ENCODE results near the gene STK17A. TPM values are rescaled to one million over a fixed set of nuclear protein-coding genes. Genes with fewer than 3 reads are reported as not detected.

STK17A gene
- total and polyA plus RNA-seq, 9 donors = 9.9 to 19.9 (median 12.7) TPM

DNA sequence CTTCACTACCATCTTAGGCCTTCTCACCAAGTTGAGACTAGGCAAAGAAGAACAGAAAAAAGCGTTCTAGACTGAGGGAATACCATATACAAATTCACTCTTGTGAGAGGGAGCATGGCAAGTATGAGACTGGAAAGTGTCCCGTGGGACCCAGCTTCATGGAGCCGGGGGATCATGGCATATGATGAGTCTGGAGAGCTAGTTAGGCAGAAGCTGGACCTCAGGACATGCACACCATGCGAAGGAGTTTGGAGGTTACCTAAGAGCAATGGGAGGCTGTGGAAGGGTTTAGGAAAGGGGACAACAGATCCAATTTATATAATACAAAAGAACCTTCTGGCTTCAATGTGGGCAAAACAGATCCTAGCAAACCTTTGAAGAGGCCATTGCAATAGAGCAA, 34.1 kb downstream of the STK17A start:
- Histone ChIP-seq H3K27me3 (no peaks in the 10 kb centered on the region), H3K4me1 (ENCODE audit: insufficient read depth) (peaks cover 4% of the 10 kb centered on the region), H3K27ac (no peak overlapping the region), H3K4me3 (no peak overlapping the region), H3K9me3 (no peaks in the 10 kb centered on the region), H3K36me3 (no peaks in the 10 kb centered on the region)
- 95 to 99% (median 97%) methylated on average over 4 of the region's 4 CpGs for WGBS, 3 donors
- TF ChIP-seq EP300 (IDR thresholded peaks at IDR 0.05) (no peak), POLR2A (IDR thresholded peaks at IDR 0.05) (no peak)
- TF ChIP-seq, protein P1, sequence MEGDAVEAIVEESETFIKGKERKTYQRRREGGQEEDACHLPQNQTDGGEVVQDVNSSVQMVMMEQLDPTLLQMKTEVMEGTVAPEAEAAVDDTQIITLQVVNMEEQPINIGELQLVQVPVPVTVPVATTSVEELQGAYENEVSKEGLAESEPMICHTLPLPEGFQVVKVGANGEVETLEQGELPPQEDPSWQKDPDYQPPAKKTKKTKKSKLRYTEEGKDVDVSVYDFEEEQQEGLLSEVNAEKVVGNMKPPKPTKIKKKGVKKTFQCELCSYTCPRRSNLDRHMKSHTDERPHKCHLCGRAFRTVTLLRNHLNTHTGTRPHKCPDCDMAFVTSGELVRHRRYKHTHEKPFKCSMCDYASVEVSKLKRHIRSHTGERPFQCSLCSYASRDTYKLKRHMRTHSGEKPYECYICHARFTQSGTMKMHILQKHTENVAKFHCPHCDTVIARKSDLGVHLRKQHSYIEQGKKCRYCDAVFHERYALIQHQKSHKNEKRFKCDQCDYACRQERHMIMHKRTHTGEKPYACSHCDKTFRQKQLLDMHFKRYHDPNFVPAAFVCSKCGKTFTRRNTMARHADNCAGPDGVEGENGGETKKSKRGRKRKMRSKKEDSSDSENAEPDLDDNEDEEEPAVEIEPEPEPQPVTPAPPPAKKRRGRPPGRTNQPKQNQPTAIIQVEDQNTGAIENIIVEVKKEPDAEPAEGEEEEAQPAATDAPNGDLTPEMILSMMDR (IDR thresholded peaks at IDR 0.05) = no peak
- intact Hi-C loops (cut with DNase I) = no loop called here
- no peak for DNase-seq

DNA sequence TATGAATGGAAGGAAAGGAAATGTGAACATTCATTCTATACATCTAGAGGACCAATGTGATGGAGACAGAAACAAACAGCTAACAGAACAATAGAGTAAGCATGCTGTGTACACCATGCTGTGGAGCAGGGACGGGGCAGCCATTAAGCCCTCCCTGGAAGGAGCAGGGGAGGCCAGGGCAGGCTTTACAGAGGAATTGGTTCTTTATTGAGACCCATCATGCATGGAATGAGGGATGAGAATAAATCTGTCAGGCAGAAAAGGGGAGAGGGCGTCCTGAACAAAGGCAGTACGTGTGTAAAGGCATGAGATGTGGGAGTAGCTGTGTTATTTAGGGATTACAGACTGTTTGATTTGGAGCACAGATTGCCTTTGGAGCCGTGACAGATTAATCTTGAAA, 35.2 kb downstream of the STK17A start:
- Histone ChIP-seq H3K4me1 (ENCODE audit: insufficient read depth) (peaks cover 4% of the 10 kb centered on the region), H3K27me3 (no peaks in the 10 kb centered on the region), H3K4me3 (no peak overlapping the region), H3K9me3 (no peaks in the 10 kb centered on the region), H3K27ac (no peak overlapping the region), H3K36me3 (no peaks in the 10 kb centered on the region)
- WGBS, 3 donors = 60 to 77% (median 74%) methylated on average over 4 of the region's 4 CpGs
- intact Hi-C loops (cut with DNase I) = no loop called here
- no peak for DNase-seq
- TF ChIP-seq EP300 (IDR thresholded peaks at IDR 0.05) (no peak), POLR2A (IDR thresholded peaks at IDR 0.05) (no peak)
- TF ChIP-seq, protein P1 (IDR thresholded peaks at IDR 0.05) = no peak

DNA sequence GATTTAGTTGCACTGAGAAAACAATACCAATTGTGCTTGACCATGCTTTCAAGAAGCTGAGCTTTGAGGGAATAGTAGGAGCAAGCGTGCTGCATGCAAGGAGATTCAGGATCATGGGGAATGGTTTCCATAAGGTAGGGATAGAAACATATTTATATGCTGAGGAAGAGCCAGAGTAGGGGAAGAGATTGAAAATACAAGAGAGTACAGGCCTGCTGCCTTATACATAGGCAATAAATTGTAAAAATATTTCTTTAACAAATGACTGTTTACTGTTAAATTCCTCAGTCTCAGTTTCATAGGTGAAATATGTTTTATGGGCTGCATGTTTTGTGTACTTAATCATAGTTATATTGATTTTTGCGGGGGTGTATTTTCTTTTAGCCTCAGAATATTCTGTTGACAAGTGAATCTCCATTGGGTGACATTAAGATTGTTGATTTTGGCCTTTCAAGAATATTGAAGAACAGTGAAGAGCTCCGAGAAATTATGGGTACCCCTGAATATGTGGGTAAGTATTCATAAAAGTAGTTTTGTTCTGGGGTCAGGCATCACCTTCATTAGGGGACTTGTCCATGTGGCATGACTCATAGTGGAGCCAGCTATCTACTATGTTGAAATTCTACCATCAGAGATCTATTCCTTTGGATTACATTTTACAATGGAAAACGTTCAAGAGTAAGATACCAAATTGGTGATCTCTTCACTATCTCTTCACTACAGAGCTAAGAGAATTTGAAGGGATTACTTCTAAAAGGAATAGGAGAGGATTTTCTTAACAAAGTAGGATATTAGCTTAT, 36.5 kb downstream of the STK17A start:
- intact Hi-C loops (cut with DNase I) = no loop called here
- H3K4me1 ChIP-seq (ENCODE audit: insufficient read depth) = peaks cover 4% of the 10 kb centered on the region

DNA sequence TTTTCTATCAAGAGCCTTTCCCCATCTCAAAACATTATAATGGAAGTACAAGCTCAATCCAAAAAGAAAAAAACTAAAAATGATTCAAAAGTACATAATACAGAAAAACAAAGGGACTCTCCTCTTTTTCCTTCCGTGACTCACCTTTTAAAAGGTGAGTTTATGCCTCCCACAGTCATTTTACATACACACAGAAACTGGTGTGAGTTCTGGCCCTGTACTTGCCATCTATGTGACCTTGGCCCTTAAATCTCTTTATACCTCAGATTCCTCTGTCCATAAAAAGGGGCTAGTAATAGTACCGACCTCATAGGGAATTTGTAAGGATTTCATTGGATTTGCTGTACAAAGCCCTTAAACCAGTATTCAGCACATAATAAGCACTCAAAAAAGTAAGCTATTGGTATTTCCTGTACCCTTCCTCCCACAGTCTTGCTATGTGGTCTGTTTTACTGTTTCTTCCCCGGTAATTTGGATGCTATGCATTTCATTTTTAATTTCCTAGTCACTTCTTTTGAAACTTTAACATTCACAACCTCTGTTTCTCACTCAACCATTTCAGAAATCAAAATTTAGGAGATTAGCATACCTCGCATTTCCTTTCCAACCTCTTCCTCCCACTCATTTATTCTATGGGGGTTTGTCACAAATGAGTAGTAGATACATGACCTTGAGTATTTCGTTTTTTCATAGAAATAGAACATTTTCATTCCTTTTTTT, 39.0 kb downstream of the STK17A start:
- Histone ChIP-seq H3K4me1 (ENCODE audit: insufficient read depth) (peaks cover 4% of the 10 kb centered on the region), H3K27me3 (no peaks in the 10 kb centered on the region), H3K4me3 (no peak overlapping the region), H3K36me3 (no peaks in the 10 kb centered on the region), H3K9me3 (no peaks in the 10 kb centered on the region), H3K27ac (no peak overlapping the region)
- no peak for TF ChIP-seq POLR2A (IDR thresholded peaks at IDR 0.05)
- TF ChIP-seq, protein P1 (IDR thresholded peaks at IDR 0.05) = no peak
- TF ChIP-seq EP300 (IDR thresholded peaks at IDR 0.05) = no peak
- 30 to 45% (median 35%) methylated on average over 5 of the region's 5 CpGs for WGBS, 3 donors
- intact Hi-C loops (cut with DNase I) = no loop called here
- no peak for DNase-seq

More for the DNA sequence above, 36.5 kb downstream of the STK17A start:
- Histone ChIP-seq H3K27me3 (no peaks in the 10 kb centered on the region), H3K4me3 (no peak overlapping the region), H3K36me3 (no peaks in the 10 kb centered on the region), H3K27ac (no peak overlapping the region), H3K9me3 (no peaks in the 10 kb centered on the region)
- TF ChIP-seq POLR2A (IDR thresholded peaks at IDR 0.05) (no peak), EP300 (IDR thresholded peaks at IDR 0.05) (no peak)
- TF ChIP-seq, protein P1 (IDR thresholded peaks at IDR 0.05) = no peak
- 86 to 89% (median 88%) methylated on average over 4 of the region's 4 CpGs for WGBS, 3 donors
- DNase-seq = no peak

All from ovary (tissue), 9 donors.